H9 (cell line): ENCODE data around the gene POU2F1. TPM values are rescaled to one million over a fixed set of nuclear protein-coding genes. Genes with fewer than 3 reads are reported as not detected.

Experiments
- DNase-seq: peaks from one replicate; pipeline ENCODE4 v3.0.0-alpha.2; 2017
- H2AFZ ChIP-seq: one replicate; pipeline ENCODE4 v1.6.1; 2013; ENCODE audit warnings: mild to moderate bottlenecking, low read length, control low read depth, moderate library complexity
- H2AK5ac ChIP-seq: 2 replicates; pipeline ENCODE4 v1.6.1; 2013; ENCODE audit warnings: low read length, control low read depth, mixed read lengths; ENCODE audit not compliant: insufficient read length
- H2BK120ac ChIP-seq: one replicate; pipeline ENCODE4 v1.6.1; 2013; ENCODE audit warnings: low read depth, mild to moderate bottlenecking, low read length, control low read depth, inconsistent platforms; ENCODE audit not compliant: poor library complexity, severe bottlenecking
- H2BK12ac ChIP-seq: 2 replicates; pipeline ENCODE4 v1.6.1; 2013; ENCODE audit warnings: low read length, control low read depth, mixed read lengths, low read depth; ENCODE audit not compliant: insufficient read length
- H2BK15ac ChIP-seq: 2 replicates; pipeline ENCODE4 v1.6.1; 2013; ENCODE audit warnings: low read depth, low read length, control low read depth
- H2BK20ac ChIP-seq: one replicate; pipeline ENCODE4 v1.6.1; 2013; ENCODE audit warnings: low read depth, mild to moderate bottlenecking, low read length, control low read depth, inconsistent platforms; ENCODE audit not compliant: poor library complexity, severe bottlenecking
- H2BK5ac ChIP-seq: 2 replicates; pipeline ENCODE4 v1.6.1; 2013; ENCODE audit warnings: low read length, control low read depth, mixed read lengths; ENCODE audit not compliant: insufficient read length
- H3K14ac ChIP-seq: 2 replicates; pipeline ENCODE4 v1.6.1; 2013; ENCODE audit warnings: low read length, control low read depth; ENCODE audit not compliant: insufficient read depth
- H3K18ac ChIP-seq: 2 replicates; pipeline ENCODE4 v1.6.1; 2013; ENCODE audit warnings: low read depth, mild to moderate bottlenecking, mixed read lengths, low read length, control low read depth; ENCODE audit not compliant: insufficient read length
- H3K23ac ChIP-seq: 2 replicates; pipeline ENCODE4 v1.6.1; 2013; ENCODE audit warnings: low read length, control low read depth, mixed read lengths, low read depth; ENCODE audit not compliant: insufficient read length
- H3K23me2 ChIP-seq: 2 replicates; pipeline ENCODE4 v1.6.1; 2013; ENCODE audit warnings: low read depth, mild to moderate bottlenecking, mixed read lengths, low read length, control low read depth; ENCODE audit not compliant: insufficient read length, poor library complexity, severe bottlenecking
- H3K27ac ChIP-seq: 2 replicates; pipeline ENCODE4 v1.5.1; 2013; ENCODE audit warnings: low read length, control low read depth, mixed read lengths, low read depth; ENCODE audit not compliant: insufficient read length
- H3K27me3 ChIP-seq: 2 replicates; pipeline ENCODE4 v1.6.1; 2013; ENCODE audit warnings: low read length, control low read depth, inconsistent platforms; ENCODE audit not compliant: insufficient read depth
- H3K4ac ChIP-seq: 2 replicates; pipeline ENCODE4 v1.6.1; 2013; ENCODE audit warnings: low read depth, mild to moderate bottlenecking, control low read depth, inconsistent platforms, low read length, moderate library complexity
- H3K4me1 ChIP-seq: 2 replicates; pipeline ENCODE4 v1.6.1; 2013; ENCODE audit warnings: low read length, control low read depth, inconsistent platforms; ENCODE audit not compliant: insufficient read depth
- H3K4me2 ChIP-seq: 2 replicates; pipeline ENCODE4 v1.6.1; 2013; ENCODE audit warnings: low read length, control low read depth, mixed read lengths; ENCODE audit not compliant: insufficient read length, insufficient read depth
- H3K56ac ChIP-seq: 2 replicates; pipeline ENCODE4 v1.6.1; 2013; ENCODE audit warnings: low read depth, mild to moderate bottlenecking, mixed read lengths, low read length, control low read depth; ENCODE audit not compliant: insufficient read length
- H3K79me1 ChIP-seq: 2 replicates; pipeline ENCODE4 v1.6.1; 2013; ENCODE audit warnings: low read depth, mild to moderate bottlenecking, moderate library complexity, low read length, control low read depth, inconsistent platforms; ENCODE audit not compliant: insufficient read depth, poor library complexity, severe bottlenecking
- H3K79me2 ChIP-seq: 2 replicates; pipeline ENCODE4 v1.6.1; 2013; ENCODE audit warnings: low read length, control low read depth, inconsistent platforms; ENCODE audit not compliant: insufficient read depth
- H3K9ac ChIP-seq: 2 replicates; pipeline ENCODE4 v1.6.1; 2013; ENCODE audit warnings: low read length, control low read depth, mixed read lengths; ENCODE audit not compliant: insufficient read length; ENCODE audit errors: extremely low read depth
- H3K9me3 ChIP-seq: one replicate; pipeline ENCODE4 v1.6.1; 2013; ENCODE audit warnings: low read depth, low read length, inconsistent platforms; ENCODE audit not compliant: control insufficient read depth
- H3T11ph ChIP-seq: one replicate; pipeline ENCODE4 v1.6.1; 2013; ENCODE audit warnings: mild to moderate bottlenecking, low read length, control low read depth, inconsistent platforms
- H4K20me1 ChIP-seq: one replicate; pipeline ENCODE4 v1.6.1; 2013; ENCODE audit not compliant: control insufficient read depth, insufficient read length, insufficient read depth
- H4K5ac ChIP-seq: 2 replicates; pipeline ENCODE4 v1.6.1; 2013; ENCODE audit warnings: low read depth, mild to moderate bottlenecking, mixed read lengths, low read length, control low read depth; ENCODE audit not compliant: insufficient read length
- H4K8ac ChIP-seq: replicated peaks from 2 replicates; pipeline ENCODE4 v1.6.1; 2013; ENCODE audit warnings: low read length, control low read depth, mixed read lengths, low read depth; ENCODE audit not compliant: insufficient read length
- H4K91ac ChIP-seq: 2 replicates; pipeline ENCODE4 v1.6.1; 2013; ENCODE audit warnings: low read depth, mild to moderate bottlenecking, moderate library complexity, mixed read lengths, low read length, control low read depth; ENCODE audit not compliant: insufficient read length
- H3K27ac Mint-ChIP-seq, 3 experiments: 2 replicates in 2 of 3; 3 replicates in 1 of 3; pipeline ENCODE4 v1.8.0; 2020 to 2021; ENCODE audit warnings: mixed read lengths in 3 of 3, mild to moderate bottlenecking in 1 of 3, moderate library complexity in 1 of 3
- H3K27me3 Mint-ChIP-seq: 2 replicates; pipeline ENCODE4 v1.8.0; 2021; ENCODE audit warnings: low read depth, mild to moderate bottlenecking, moderate library complexity, mixed read lengths
- H3K36me3 Mint-ChIP-seq, 3 experiments: 2 replicates in 2 of 3; 3 replicates in 1 of 3; pipeline ENCODE4 v1.8.0; 2020 to 2021; ENCODE audit warnings: low read depth in 3 of 3, mixed read lengths in 3 of 3; ENCODE audit not compliant: insufficient read depth in 1 of 3
- H3K4me1 Mint-ChIP-seq, 2 experiments: 2 replicates each; pipeline ENCODE4 v1.8.0; 2020; ENCODE audit warnings: mixed read lengths in 2 of 2
- H3K4me3 Mint-ChIP-seq, 2 experiments: 2 replicates in 1 of 2; 3 replicates in 1 of 2; pipeline ENCODE4 v1.8.0; 2020 to 2021; ENCODE audit warnings: mild to moderate bottlenecking in 2 of 2, mixed read lengths in 2 of 2, moderate library complexity in 1 of 2
- H3K9me3 Mint-ChIP-seq, 2 experiments: 2 replicates in 1 of 2; 3 replicates in 1 of 2; pipeline ENCODE4 v1.8.0; 2020; ENCODE audit warnings: mild to moderate bottlenecking in 2 of 2, mixed read lengths in 2 of 2, moderate library complexity in 1 of 2
- WGBS: extraction: QIAGEN DNeasy Blood & Tissue Kit; methylation state at CpG from one replicate; pipeline ENCODE4 v1.1.7; 2013; ENCODE audit warnings: missing lambda C conversion rate, low lambda C conversion rate, mixed read lengths; ENCODE audit not compliant: insufficient read length; ENCODE audit errors: extremely low coverage; 5-methylcytosine and 5-hydroxymethylcytosine counted together
- total RNA-seq: library from RNA; stranded (reverse); gene quantifications from 2 replicates; pipeline ENCODE4 v1.2.1, GENCODE V29; 2021
- TF ChIP-seq, protein P1 (sequence below): fragments of 200-600 bp; sonication (generic); conservative IDR thresholded peaks from 3 replicates; pipeline ENCODE4 v1.8.0; 2021; ENCODE audit warnings: antibody characterized with exemption, mild to moderate bottlenecking

POU2F1 gene
- total RNA-seq, 1 experiment from 2014 or later = 62.5 TPM

DNA sequence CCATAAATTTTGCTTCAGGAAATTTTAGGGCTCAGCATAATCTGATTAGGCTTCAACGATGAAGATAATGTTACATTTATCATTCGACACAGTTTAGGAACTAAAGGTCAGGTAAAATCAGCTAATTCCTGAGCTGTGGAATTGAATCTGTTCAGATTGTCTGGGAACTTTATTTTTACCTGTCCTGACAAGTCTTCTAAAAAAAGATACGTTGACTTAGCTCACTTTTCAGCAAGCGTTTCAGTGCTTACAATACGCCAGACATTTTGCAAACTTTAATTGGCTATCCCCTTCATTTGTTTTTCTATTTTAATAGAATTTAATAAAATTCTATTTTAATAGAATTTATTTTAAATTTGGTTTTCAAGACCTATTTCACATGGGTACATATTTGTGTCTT, 57.8 kb downstream of the POU2F1 start:
- Histone ChIP-seq H3K9me3 (no peaks in the 10 kb centered on the region), H3K27ac (no peak overlapping the region), H3K79me1 (peaks cover 7% of the 10 kb centered on the region), H2BK5ac (no peak overlapping the region), H3K23me2 (no peaks in the 10 kb centered on the region), H3K18ac (no peak overlapping the region), H2BK20ac (no peak overlapping the region), H3K4me1 (no peaks in the 10 kb centered on the region), H2BK120ac (no peak overlapping the region), H3K4ac (no peak overlapping the region), H3K79me2 (peaks cover 24% of the 10 kb centered on the region; the same call in 1 of the 2 replicates), H2BK12ac (no peak overlapping the region), H3K14ac (no peak overlapping the region), H4K20me1 (no peaks in the 10 kb centered on the region), H2AFZ (no peak overlapping the region), H4K5ac (no peak overlapping the region), H3K23ac (no peak overlapping the region), H4K91ac (no peak overlapping the region), H2AK5ac (no peak overlapping the region), H3K27me3 (no peaks in the 10 kb centered on the region), H4K8ac (no peak overlapping the region), H3K4me2 (no peak overlapping the region), H2BK15ac (no peak overlapping the region), H3T11ph (no peak overlapping the region), H3K56ac (no peak overlapping the region), H3K9ac (no peak overlapping the region)
- Mint-ChIP-seq H3K4me3 (no peak overlapping the region), H3K9me3 (no peaks in the 10 kb centered on the region), H3K27me3 (no peaks in the 10 kb centered on the region), H3K4me1 (peaks cover 32 to 33% of the 10 kb centered on the region in 2 experiments), H3K36me3 (no peaks in the 10 kb centered on the region), H3K27ac (no peak overlapping the region)
- no peak for DNase-seq
- TF ChIP-seq, protein P1, sequence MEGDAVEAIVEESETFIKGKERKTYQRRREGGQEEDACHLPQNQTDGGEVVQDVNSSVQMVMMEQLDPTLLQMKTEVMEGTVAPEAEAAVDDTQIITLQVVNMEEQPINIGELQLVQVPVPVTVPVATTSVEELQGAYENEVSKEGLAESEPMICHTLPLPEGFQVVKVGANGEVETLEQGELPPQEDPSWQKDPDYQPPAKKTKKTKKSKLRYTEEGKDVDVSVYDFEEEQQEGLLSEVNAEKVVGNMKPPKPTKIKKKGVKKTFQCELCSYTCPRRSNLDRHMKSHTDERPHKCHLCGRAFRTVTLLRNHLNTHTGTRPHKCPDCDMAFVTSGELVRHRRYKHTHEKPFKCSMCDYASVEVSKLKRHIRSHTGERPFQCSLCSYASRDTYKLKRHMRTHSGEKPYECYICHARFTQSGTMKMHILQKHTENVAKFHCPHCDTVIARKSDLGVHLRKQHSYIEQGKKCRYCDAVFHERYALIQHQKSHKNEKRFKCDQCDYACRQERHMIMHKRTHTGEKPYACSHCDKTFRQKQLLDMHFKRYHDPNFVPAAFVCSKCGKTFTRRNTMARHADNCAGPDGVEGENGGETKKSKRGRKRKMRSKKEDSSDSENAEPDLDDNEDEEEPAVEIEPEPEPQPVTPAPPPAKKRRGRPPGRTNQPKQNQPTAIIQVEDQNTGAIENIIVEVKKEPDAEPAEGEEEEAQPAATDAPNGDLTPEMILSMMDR = no peak
- WGBS = no CpG with 5 or more reads among the region's 5 CpGs
